Effector memory CD8-positive, alpha-beta T cell (primary cell): ENCODE results near the gene NOC4L.

Source experiments
- ATAC-seq: fragments of 150-1000 bp; cut with Tn5 transposase; replicated peaks from 2 replicates; pipeline ENCODE4 v1.10.0; 2021; ENCODE audit warnings: mild to moderate bottlenecking, moderate library complexity
- DNase-seq, 3 experiments: peaks; one replicate each; pipeline ENCODE4 v3.0.0; 2021
- H3K27ac Mint-ChIP-seq, 2 donors: one replicate each; pipeline ENCODE4 v1.8.0; 2022; ENCODE audit warnings: mild to moderate bottlenecking in 2 of 2, mixed read lengths in 2 of 2, moderate library complexity in 2 of 2
- H3K27me3 Mint-ChIP-seq, 2 donors: one replicate each; pipeline ENCODE4 v1.8.0; 2022; ENCODE audit warnings: mixed read lengths in 2 of 2
- H3K36me3 Mint-ChIP-seq: one replicate; pipeline ENCODE4 v1.8.0; 2022; ENCODE audit warnings: mild to moderate bottlenecking, moderate library complexity, mixed read lengths; ENCODE audit not compliant: insufficient read depth
- H3K4me1 Mint-ChIP-seq, 2 donors: one replicate each; pipeline ENCODE4 v1.8.0; 2022; ENCODE audit warnings: low read depth in 2 of 2, mixed read lengths in 2 of 2
- H3K4me3 Mint-ChIP-seq, 2 donors: one replicate each; pipeline ENCODE4 v1.8.0; 2022; ENCODE audit warnings: mild to moderate bottlenecking in 2 of 2, mixed read lengths in 2 of 2, moderate library complexity in 2 of 2
- H3K9me3 Mint-ChIP-seq, 2 donors: one replicate each; pipeline ENCODE4 v1.8.0; 2022; ENCODE audit warnings: mixed read lengths in 2 of 2

NOC4L gene

DNA sequence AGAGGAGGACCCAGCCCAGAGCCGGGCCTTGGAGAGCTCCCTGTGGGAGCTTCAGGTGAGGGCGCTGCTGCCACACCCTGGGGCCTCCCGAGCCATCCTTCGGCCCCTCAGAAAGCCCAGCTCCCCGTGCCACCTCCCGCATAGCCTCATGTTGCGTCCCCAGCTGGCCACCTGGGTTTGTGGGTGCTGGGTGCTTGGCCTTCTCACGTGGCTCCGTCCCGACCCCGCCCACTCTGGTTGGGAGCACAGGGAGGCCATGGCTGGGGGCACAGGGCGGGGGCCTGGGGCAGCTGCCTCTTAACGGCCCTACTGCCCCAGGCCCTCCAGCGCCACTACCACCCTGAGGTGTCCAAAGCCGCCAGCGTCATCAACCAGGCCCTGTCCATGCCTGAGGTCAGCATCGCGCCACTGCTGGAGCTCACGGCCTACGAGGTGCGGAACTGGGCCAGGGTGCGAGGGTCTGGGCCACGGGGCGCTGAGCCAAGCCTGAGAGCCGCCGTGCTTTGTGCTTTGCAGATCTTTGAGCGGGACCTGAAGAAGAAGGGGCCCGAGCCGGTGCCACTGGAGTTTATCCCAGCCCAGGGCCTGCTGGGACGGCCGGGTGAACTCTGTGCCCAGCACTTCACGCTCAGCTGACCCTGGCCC lies 7.6 kb downstream of the NOC4L start:
- Mint-ChIP-seq H3K27me3 (no peaks in the 10 kb centered on the region), H3K4me1 (peaks cover 0 to 5% of the 10 kb centered on the region in 2 donors), H3K9me3 (no peaks in the 10 kb centered on the region), H3K27ac (no peak overlapping the region), H3K4me3 (no peak overlapping the region), H3K36me3 (peaks cover 26% of the 10 kb centered on the region)
- ATAC-seq (no peak), DNase-seq (no peak)

DNA sequence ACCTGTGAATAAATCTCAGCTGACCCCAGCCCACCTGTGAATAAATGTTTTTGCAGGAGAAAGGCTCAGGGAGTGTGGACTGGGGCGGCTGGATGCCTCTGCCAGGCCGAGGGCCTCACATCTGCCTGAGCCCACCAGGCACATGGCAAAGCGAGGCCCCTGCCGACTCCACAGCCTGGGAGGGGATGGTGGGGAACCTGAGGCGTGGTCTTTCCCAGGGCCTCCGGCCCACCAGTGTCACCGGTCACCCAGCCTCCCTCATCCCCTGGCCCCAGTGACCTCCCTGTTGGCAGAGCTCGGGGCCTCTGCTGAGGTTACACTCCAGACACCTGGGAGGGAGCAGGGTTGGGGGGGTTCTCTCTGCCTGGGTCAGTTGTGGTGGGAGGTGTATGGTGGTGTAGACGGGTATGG lies 8.2 kb downstream of the NOC4L start:
- Mint-ChIP-seq H3K9me3 (no peaks in the 10 kb centered on the region), H3K4me3 (no peak overlapping the region), H3K4me1 (peaks cover 0 to 5% of the 10 kb centered on the region in 2 donors), H3K27ac (no peak overlapping the region), H3K27me3 (no peaks in the 10 kb centered on the region), H3K36me3 (peaks cover 26% of the 10 kb centered on the region)
- ATAC-seq, result no peak
- no peak for DNase-seq

DNA sequence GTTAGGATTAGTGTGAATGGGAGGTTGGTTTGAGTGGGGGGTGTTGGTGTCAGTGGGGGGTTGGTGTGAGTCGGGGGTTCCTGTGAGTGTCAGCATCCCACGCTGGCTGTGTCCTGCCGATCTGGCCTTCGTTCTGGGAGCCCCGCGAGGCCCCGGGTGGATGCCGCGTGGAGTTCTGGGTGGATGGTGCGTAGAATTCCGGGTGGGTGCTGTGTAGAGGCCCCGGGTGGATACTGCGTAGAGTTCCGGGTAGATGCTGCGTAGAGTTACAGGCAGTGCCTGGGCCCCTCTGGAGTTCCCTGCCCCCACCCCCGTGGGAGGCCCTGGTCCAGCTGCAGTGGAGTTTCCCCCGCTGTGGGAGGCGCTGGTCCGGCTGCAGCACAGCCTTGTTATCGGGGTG lies 8.7 kb downstream of the NOC4L start:
- H3K36me3 Mint-ChIP-seq, result peaks cover 24% of the 10 kb centered on the region
- DNase-seq (no peak), ATAC-seq (no peak)
- H3K4me3 Mint-ChIP-seq, result no peak overlapping the region
- H3K27ac Mint-ChIP-seq, result no peak overlapping the region
- no peaks in the 10 kb centered on the region for H3K9me3 Mint-ChIP-seq
- H3K4me1 Mint-ChIP-seq, result peaks cover 0 to 5% of the 10 kb centered on the region in 2 donors
- no peaks in the 10 kb centered on the region for H3K27me3 Mint-ChIP-seq

DNA sequence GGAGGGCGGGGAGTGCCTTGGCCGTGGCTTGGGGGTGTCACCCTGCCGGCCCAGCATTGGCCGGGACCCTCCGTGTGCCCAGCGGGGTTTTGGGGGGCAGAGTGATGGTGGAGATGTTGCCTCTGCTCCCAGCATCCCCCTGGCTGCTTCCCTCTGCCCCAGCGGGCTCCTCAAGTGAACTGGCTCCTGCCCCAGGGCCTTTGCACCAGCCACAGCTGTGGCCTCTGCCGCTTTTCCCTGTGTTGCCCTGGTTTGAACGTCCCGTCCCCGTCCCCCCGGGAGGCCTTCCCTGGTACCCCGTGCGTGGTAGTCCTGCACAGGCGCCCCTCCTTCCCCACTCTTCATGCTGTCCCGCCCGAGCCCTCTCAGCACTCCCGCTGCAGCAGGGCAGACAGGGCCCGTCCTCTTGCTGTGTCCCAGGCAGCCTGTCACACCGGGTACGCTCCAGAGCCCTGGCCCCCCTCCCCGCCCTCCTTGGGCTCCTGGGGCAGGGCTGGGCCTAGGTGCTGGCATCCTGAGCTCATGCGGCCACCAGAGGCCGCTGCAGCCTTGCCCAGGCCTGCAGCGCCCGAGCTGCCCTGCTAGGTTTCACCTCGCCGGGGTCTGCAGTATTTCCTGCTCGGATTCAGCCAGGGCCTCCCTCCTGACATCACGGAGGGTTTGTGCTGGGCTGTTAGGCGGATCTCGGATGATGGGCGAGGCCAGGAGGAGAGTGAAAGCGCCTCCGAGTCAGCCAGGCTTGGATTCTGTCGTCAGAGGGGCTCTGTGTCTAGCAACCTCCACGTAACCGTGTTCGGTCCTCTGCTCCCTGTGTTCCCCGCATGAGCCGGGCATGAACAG lies 9.5 kb downstream of the NOC4L start:
- peak; percentile 96 for ATAC-seq
- Mint-ChIP-seq H3K4me1 (peaks cover 0 to 3% of the 10 kb centered on the region in 2 donors), H3K27ac (no peak overlapping the region), H3K36me3 (peaks cover 20% of the 10 kb centered on the region), H3K4me3 (no peak overlapping the region), H3K9me3 (no peaks in the 10 kb centered on the region), H3K27me3 (no peaks in the 10 kb centered on the region)
- DNase-seq, result peak; percentile 58 to 71 (median 65)

DNA sequence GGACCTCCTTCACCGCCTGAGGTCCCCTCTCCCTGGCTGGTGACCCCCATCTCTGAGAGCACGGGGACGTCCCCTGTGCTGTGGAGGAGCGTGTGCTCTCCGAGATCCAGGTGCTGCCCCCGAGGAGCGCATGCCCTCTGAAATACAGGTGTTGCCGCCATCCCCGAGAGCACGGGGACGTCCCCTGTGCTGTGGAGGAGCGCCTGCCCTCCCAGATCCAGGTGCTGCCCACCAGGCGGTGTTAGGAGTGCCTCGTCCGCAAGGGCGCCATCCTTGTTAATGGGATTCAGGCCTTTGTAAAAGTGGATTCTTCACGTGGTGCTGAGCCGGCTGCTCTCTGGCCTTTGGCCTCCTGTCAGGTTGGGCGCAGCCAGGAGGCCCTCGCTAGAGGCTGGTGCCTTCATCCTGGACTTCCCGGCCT lies 10.1 kb downstream of the NOC4L start:
- H3K4me1 Mint-ChIP-seq, result peaks cover 0 to 3% of the 10 kb centered on the region in 2 donors
- no peak for DNase-seq
- H3K27me3 Mint-ChIP-seq, result no peaks in the 10 kb centered on the region
- H3K27ac Mint-ChIP-seq, result no peak overlapping the region
- ATAC-seq, result no peak
- no peaks in the 10 kb centered on the region for H3K9me3 Mint-ChIP-seq
- H3K36me3 Mint-ChIP-seq, result peaks cover 20% of the 10 kb centered on the region
- no peak overlapping the region for H3K4me3 Mint-ChIP-seq

DNA sequence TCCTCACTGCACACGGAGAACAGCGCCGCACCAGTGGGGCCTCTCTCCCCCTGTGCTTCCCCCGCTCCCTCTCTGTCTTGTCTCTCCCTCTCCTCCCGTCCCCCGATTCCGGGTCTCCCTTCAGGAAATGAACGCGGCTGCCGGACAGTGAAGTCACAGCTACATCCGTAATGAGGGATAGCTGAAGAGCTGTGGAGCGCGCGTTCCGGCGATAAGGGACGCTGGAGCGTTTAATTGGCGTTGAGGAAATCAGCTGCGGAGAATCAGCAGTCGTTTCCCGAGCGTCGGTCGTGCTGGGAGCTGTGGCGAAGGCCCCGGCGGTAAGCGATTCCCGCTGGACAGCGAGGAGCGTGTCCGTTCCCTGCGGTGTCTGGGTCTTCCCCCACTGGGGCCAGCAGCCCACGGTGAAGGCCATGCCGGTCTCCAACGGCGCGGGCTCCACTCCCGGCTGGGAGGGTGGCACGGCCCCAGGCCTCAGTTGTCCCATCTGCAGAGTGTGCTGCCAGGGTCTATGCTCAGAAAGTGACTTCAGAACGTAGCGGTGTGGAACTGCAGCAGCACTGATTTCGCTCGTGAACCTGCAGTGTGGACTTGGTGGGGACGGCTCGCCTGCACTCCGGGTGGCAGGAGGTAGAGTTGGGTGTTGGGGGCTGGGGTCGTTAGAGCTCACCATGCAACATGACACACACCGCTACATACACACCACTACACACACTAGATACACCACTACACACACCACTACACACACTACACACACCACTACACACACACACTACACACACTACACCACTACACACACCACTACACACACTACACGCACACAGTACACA lies 10.9 kb downstream of the NOC4L start:
- H3K27me3 Mint-ChIP-seq, result no peaks in the 10 kb centered on the region
- DNase-seq, result no peak
- ATAC-seq, result no peak
- H3K27ac Mint-ChIP-seq, result no peak overlapping the region
- H3K9me3 Mint-ChIP-seq, result no peaks in the 10 kb centered on the region
- peaks cover 0 to 3% of the 10 kb centered on the region in 2 donors for H3K4me1 Mint-ChIP-seq
- H3K36me3 Mint-ChIP-seq, result peaks cover 23% of the 10 kb centered on the region
- no peak overlapping the region for H3K4me3 Mint-ChIP-seq

DNA sequence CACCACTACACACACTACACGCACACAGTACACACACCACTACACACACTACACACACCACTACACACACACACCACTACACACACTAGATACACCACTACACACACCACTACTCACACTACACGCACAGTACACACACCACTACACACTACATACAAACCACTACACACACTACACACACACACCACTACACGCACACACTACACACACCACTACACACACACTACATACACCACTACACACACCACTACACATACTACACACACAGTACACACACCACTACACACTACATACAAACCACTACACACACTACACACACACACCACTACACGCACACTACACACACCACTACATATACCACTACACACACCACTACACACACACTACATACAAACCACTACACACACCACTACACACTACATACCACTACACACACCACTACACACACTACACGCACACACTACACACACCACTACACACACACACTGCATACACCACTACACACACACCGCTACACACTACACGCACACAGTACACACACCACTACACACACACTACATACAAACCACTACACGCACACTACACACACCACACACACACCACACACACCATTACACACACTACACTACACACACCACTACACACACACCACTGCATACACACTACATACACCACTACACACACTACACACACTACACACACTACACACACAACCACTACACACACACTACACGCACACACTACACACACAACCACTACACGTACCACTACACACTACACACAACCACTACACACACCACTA lies 11.7 kb downstream of the NOC4L start:
- no peak for ATAC-seq
- Mint-ChIP-seq H3K36me3 (peaks cover 23% of the 10 kb centered on the region), H3K4me1 (peaks cover 0 to 3% of the 10 kb centered on the region in 2 donors), H3K4me3 (no peak overlapping the region), H3K27me3 (no peaks in the 10 kb centered on the region), H3K9me3 (no peaks in the 10 kb centered on the region), H3K27ac (no peak overlapping the region)
- no peak for DNase-seq

DNA sequence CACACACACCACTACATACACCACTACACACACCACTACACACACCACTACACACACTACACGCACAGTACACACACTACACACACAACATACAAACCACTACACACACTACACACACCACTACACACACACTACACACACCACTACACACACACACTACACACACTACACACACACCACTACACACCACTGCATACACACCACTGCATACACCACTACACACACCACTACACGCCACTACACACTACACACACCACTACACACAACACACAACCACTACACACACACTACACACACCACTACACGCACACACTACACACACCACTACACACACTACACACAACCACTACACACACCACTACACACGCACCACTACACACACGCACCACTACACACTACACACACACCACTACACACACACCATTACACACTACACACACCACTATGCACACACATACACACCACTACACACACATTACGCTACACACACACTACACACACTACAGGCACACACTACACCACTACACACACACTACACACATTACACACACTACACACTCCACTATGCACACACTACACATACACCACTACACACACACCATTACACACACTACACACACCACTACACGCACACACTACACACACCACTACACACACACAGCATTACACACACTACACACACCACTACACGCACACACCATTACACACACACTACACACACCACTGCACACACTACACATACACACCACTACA lies 12.5 kb downstream of the NOC4L start:
- no peak overlapping the region for H3K4me3 Mint-ChIP-seq
- no peak for ATAC-seq
- peaks cover 0 to 3% of the 10 kb centered on the region in 2 donors for H3K4me1 Mint-ChIP-seq
- no peaks in the 10 kb centered on the region for H3K27me3 Mint-ChIP-seq
- H3K36me3 Mint-ChIP-seq, result peaks cover 23% of the 10 kb centered on the region
- H3K9me3 Mint-ChIP-seq, result no peaks in the 10 kb centered on the region
- DNase-seq, result no peak
- no peak overlapping the region for H3K27ac Mint-ChIP-seq

DNA sequence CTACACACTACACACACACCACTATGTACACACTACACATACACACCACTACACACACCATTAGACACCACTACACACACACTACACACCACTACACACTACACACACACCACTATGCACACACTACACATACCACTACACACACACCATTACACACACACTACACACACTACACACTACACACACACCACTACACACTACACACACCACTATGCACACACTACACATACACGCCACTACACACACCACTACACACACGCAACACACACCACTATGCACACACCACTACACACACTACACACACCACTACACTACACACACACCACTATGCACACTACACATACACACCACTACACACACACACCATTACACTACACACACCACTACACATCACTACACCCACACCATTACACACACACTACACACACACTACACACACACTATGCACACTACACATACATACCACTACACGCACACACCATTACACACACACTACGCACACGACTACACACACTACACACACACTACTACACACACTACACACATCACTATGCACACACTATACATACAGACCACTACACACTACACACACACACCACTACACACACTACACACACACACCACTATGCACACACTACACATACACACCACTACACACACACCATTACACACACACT lies 13.6 kb downstream of the NOC4L start:
- peaks cover 0 to 3% of the 10 kb centered on the region in 2 donors for H3K4me1 Mint-ChIP-seq
- ATAC-seq (no peak), DNase-seq (no peak)
- H3K4me3 Mint-ChIP-seq, result no peak overlapping the region
- H3K27ac Mint-ChIP-seq, result no peak overlapping the region
- H3K9me3 Mint-ChIP-seq, result peaks cover 0 to 2% of the 10 kb centered on the region in 2 donors
- H3K27me3 Mint-ChIP-seq, result no peaks in the 10 kb centered on the region
- peaks cover 15% of the 10 kb centered on the region for H3K36me3 Mint-ChIP-seq

DNA sequence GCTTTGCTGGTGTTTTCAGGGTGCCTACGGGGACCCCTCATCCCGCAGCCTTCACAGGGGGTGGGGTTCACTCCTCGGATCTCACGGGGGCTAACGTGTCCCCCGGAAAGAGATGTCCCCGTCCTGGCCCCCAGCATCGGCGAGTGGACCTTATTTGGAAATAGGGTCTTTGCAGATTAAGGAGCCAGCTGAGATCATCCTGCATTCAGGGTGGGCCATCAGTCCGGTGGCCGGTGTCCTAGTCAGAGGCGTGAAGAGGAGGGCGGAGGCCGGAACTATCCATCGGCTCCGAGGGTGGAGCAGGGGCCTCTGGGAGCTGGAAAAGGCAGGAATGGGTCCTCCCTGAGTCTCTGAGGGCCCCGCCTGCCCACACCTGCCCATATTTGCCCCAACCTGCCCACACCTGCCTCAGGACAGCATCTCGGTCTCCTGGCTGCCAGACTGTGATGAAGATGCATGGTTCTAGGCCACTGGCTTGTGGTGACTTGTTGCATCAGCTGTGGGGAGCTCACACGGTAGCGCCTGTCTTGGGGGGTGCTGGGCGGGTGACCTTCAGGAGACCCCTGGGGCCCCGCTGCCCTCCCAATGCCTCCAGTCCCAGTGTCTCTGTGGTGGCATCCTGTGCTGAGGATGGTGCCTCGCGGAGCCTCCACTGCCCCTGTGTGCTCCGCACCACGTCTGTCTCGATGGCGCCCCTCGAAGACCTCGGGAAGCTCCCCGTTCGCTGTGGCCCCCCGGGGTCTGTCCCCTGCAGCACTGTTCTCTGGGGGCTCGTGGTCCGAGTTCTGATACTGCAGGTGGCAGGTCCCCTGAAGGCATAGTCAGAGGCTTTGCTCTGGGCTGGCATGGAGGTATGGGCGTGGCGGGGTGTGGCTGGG lies 14.7 kb downstream of the NOC4L start:
- ATAC-seq (no peak), DNase-seq (no peak)
- H3K27ac Mint-ChIP-seq, result no peak overlapping the region
- peaks cover 8% of the 10 kb centered on the region for H3K36me3 Mint-ChIP-seq
- H3K9me3 Mint-ChIP-seq, result peaks cover 0 to 2% of the 10 kb centered on the region in 2 donors
- no peak overlapping the region for H3K4me3 Mint-ChIP-seq
- no peaks in the 10 kb centered on the region for H3K27me3 Mint-ChIP-seq
- peaks cover under 1 to 7% of the 10 kb centered on the region in 2 donors for H3K4me1 Mint-ChIP-seq

DNA sequence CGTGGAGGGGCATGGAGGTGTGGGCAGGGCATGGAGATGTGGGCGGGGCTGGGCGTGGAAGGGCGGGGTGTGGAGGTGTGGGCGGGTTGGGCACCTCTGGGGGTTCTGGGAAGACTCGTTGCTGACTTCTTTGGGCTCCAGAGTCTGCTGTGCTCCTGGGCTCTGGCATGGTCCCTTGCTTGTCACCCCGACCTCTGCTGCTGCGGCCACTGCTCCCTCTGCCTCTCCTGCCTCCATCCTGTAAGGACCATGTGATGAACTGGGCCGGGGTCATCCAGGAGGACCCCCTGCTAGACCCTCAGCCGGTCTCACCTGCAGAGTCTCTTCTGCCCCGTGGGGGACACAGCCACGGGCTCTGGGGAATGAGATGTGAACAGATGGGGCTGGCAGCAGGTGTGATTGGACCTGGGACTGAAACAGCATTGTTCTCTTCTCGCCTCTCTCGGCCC lies 15.3 kb downstream of the NOC4L start:
- no peak overlapping the region for H3K4me3 Mint-ChIP-seq
- peaks cover 0 to 2% of the 10 kb centered on the region in 2 donors for H3K9me3 Mint-ChIP-seq
- ATAC-seq (no peak), DNase-seq (no peak)
- peaks cover 3% of the 10 kb centered on the region for H3K36me3 Mint-ChIP-seq
- H3K27ac Mint-ChIP-seq, result no peak overlapping the region
- peaks cover 5 to 6% of the 10 kb centered on the region in 2 donors for H3K4me1 Mint-ChIP-seq
- no peaks in the 10 kb centered on the region for H3K27me3 Mint-ChIP-seq
